ENCODE results near the gene SPARCL1.

The SPARCL1 gene

DNA sequence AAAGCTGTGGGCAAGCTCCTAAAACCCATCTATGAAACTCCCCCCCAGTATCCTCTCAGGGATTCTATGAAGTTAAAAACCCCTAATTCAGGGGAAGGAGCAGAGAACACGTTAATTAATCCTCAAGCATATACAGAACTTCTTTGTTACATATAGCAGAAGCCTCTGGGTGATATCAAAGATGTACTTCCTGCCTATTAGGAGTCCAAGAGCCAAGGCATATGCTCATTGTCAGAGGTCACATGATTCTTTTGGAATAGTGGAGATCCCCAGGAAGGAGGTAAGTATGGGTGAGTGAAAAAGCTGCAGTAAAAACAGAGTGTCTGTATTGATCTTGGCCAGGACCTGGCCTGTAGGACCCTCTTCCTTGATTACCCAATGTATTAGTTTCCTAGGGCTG is 2.9 kb upstream of the SPARCL1 start:
- Histone ChIP-seq H3K4me3 (replicated peaks; ENCODE audit: insufficient read depth, low read length) (no peak overlapping the region), H3K27me3 (ENCODE audit: insufficient read depth, poor library complexity, severe bottlenecking) (no peaks in the 10 kb centered on the region), H3K27ac (replicated peaks) (no peak overlapping the region)
- TF ChIP-seq, protein P1, sequence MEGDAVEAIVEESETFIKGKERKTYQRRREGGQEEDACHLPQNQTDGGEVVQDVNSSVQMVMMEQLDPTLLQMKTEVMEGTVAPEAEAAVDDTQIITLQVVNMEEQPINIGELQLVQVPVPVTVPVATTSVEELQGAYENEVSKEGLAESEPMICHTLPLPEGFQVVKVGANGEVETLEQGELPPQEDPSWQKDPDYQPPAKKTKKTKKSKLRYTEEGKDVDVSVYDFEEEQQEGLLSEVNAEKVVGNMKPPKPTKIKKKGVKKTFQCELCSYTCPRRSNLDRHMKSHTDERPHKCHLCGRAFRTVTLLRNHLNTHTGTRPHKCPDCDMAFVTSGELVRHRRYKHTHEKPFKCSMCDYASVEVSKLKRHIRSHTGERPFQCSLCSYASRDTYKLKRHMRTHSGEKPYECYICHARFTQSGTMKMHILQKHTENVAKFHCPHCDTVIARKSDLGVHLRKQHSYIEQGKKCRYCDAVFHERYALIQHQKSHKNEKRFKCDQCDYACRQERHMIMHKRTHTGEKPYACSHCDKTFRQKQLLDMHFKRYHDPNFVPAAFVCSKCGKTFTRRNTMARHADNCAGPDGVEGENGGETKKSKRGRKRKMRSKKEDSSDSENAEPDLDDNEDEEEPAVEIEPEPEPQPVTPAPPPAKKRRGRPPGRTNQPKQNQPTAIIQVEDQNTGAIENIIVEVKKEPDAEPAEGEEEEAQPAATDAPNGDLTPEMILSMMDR (IDR thresholded peaks at IDR 0.05; ENCODE audit: insufficient read depth, low read length) = no peak
- TF ChIP-seq POLR2AphosphoS5 (IDR thresholded peaks at IDR 0.05; ENCODE audit: low read depth) = no peak
- no peak for DNase-seq (ENCODE audit: low read depth in 1 of 2, low spot score in 1 of 2)

DNA sequence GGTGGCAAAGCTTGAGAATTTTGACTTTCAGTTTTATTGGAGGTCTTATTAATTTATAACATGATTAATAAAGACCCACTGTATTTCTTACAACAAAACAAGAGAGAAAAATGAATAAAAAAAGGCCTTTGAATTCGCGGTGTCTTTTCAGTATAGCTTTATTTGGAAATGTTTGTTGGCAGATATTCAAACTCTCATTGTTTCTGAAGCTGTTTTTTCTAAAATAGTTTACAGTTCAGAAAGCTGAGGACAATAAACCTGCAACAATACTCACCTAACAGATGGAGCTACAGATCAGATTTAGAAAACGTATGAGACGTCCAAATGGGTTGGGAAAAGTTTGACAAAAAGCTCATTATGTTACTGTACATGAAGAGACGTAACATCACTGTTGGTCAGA is 2.4 kb upstream of the SPARCL1 start:
- TF ChIP-seq, protein P1 (IDR thresholded peaks at IDR 0.05; ENCODE audit: insufficient read depth, low read length) = no peak
- TF ChIP-seq SPI1 (IDR thresholded peaks at IDR 0.05; ENCODE audit: borderline replicate concordance, low read depth) (no peak), POLR2AphosphoS5 (IDR thresholded peaks at IDR 0.05; ENCODE audit: low read depth) (no peak), GABPA (IDR thresholded peaks at IDR 0.05; ENCODE audit: low read depth) (no peak)
- TF ChIP-seq, protein P2, sequence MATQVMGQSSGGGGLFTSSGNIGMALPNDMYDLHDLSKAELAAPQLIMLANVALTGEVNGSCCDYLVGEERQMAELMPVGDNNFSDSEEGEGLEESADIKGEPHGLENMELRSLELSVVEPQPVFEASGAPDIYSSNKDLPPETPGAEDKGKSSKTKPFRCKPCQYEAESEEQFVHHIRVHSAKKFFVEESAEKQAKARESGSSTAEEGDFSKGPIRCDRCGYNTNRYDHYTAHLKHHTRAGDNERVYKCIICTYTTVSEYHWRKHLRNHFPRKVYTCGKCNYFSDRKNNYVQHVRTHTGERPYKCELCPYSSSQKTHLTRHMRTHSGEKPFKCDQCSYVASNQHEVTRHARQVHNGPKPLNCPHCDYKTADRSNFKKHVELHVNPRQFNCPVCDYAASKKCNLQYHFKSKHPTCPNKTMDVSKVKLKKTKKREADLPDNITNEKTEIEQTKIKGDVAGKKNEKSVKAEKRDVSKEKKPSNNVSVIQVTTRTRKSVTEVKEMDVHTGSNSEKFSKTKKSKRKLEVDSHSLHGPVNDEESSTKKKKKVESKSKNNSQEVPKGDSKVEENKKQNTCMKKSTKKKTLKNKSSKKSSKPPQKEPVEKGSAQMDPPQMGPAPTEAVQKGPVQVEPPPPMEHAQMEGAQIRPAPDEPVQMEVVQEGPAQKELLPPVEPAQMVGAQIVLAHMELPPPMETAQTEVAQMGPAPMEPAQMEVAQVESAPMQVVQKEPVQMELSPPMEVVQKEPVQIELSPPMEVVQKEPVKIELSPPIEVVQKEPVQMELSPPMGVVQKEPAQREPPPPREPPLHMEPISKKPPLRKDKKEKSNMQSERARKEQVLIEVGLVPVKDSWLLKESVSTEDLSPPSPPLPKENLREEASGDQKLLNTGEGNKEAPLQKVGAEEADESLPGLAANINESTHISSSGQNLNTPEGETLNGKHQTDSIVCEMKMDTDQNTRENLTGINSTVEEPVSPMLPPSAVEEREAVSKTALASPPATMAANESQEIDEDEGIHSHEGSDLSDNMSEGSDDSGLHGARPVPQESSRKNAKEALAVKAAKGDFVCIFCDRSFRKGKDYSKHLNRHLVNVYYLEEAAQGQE (IDR thresholded peaks at IDR 0.05; ENCODE audit: insufficient replicate concordance, low read depth) = no peak
- no peak for DNase-seq (ENCODE audit: low read depth in 1 of 2, low spot score in 1 of 2)
- Histone ChIP-seq H3K27ac (replicated peaks) (no peak overlapping the region), H3K4me3 (replicated peaks; ENCODE audit: insufficient read depth, low read length) (no peak overlapping the region), H3K27me3 (ENCODE audit: insufficient read depth, poor library complexity, severe bottlenecking) (no peaks in the 10 kb centered on the region)

DNA sequence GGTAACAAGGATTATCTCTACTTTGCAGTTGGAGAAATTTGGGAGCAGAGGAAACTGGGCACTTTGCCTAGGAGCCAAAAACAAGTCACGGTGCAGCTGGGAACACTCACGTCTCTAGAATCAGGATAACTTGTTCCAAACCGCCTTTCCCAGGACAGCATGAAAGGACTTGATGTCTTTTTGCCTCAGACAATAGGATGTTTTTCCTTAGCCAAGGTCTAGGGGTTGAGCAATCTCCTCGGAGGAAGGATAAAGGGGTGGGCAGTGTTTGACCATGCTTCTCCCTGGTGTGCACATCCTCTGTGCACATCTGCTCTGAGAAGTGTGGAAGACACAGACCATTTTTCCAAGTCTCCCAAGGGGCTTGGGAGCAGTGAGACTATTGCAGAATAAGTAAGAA is 1.7 kb upstream of the SPARCL1 start:
- no peak for TF ChIP-seq POLR2AphosphoS5 (IDR thresholded peaks at IDR 0.05; ENCODE audit: low read depth)
- TF ChIP-seq, protein P1 (IDR thresholded peaks at IDR 0.05; ENCODE audit: insufficient read depth, low read length) = no peak
- TF ChIP-seq, protein P2 (IDR thresholded peaks at IDR 0.05; ENCODE audit: insufficient replicate concordance, low read depth) = no peak
- no peak for TF ChIP-seq SPI1 (IDR thresholded peaks at IDR 0.05; ENCODE audit: borderline replicate concordance, low read depth)
- no peak for TF ChIP-seq GABPA (IDR thresholded peaks at IDR 0.05; ENCODE audit: low read depth)
- no peak overlapping the region for H3K4me3 ChIP-seq (replicated peaks; ENCODE audit: insufficient read depth, low read length)
- H3K27me3 ChIP-seq (ENCODE audit: insufficient read depth, poor library complexity, severe bottlenecking) = no peaks in the 10 kb centered on the region
- DNase-seq (ENCODE audit: low read depth in 1 of 2, low spot score in 1 of 2) = no peak
- no peak overlapping the region for H3K27ac ChIP-seq (replicated peaks)

DNA sequence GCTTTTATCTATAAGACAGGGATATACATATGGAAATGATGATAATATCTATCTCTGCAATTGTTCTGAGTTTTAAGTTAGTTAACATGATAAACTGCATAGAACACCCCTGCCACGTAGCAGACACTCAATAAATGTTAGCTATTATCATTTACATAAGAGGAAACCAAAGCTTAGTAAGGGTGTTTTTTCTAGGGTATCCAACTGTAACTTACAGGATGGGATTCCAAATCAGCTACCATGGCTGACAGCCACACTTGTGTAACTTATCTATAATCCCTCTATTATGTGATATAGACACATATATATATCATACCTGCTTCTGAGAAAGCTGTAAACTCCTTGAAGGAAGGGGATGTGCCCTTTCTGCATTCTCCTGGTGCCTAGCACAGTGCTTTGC is 1.1 kb upstream of the SPARCL1 start:
- H3K27ac ChIP-seq (replicated peaks) = no peak overlapping the region
- H3K4me3 ChIP-seq (replicated peaks; ENCODE audit: insufficient read depth, low read length) = no peak overlapping the region
- no peak for TF ChIP-seq POLR2AphosphoS5 (IDR thresholded peaks at IDR 0.05; ENCODE audit: low read depth)
- no peak for TF ChIP-seq SPI1 (IDR thresholded peaks at IDR 0.05; ENCODE audit: borderline replicate concordance, low read depth)
- TF ChIP-seq GABPA (IDR thresholded peaks at IDR 0.05; ENCODE audit: low read depth) = no peak
- TF ChIP-seq, protein P2 (IDR thresholded peaks at IDR 0.05; ENCODE audit: insufficient replicate concordance, low read depth) = no peak
- TF ChIP-seq, protein P1 (IDR thresholded peaks at IDR 0.05; ENCODE audit: insufficient read depth, low read length) = no peak
- no peaks in the 10 kb centered on the region for H3K27me3 ChIP-seq (ENCODE audit: insufficient read depth, poor library complexity, severe bottlenecking)
- no peak for DNase-seq (ENCODE audit: low read depth in 1 of 2, low spot score in 1 of 2)

Measured in HL-60 (cell line).